Right lobe of liver (tissue), 6 donors: ENCODE measurements around the gene UGT1A8. TPM values are rescaled to one million over a fixed set of nuclear protein-coding genes. Genes with fewer than 3 reads are reported as not detected.

ENCODE experiments used
- ATAC-seq, 4 donors: fragments of 200-7000 bp; cut with Tn5 transposase; one replicate each; pipeline ENCODE4 v1.9.1; 2020; ENCODE audit warnings: mild to moderate bottlenecking in 4 of 4, moderate library complexity in 4 of 4
- DNase-seq, 3 donors: peaks; one replicate each; pipeline ENCODE4 v3.0.0-alpha.2; 2020
- H3K27ac ChIP-seq, 3 donors: fragments of 200-600 bp; one replicate each; pipeline ENCODE4 v1.8.0; 2022
- H3K27me3 ChIP-seq, 2 donors: fragments of 200-600 bp; one replicate each; pipeline ENCODE4 v1.8.0; 2022
- H3K36me3 ChIP-seq, 4 donors: fragments of 200-600 bp; sonication (generic) in 1 of 4; one replicate each; pipeline versions ENCODE4 v1.5.1 to v1.8.0; 2017 to 2022; ENCODE audit warnings: control low read depth in 1 of 4
- H3K4me1 ChIP-seq, 4 donors: fragments of 200-600 bp; sonication (generic) in 1 of 4; one replicate each; pipeline versions ENCODE4 v1.5.1 to v1.8.0; 2017 to 2022; ENCODE audit warnings: control low read depth in 1 of 4
- H3K4me3 ChIP-seq, 3 donors: fragments of 200-600 bp; one replicate each; pipeline ENCODE4 v1.8.0; 2022
- H3K9me3 ChIP-seq, 4 donors: fragments of 200-600 bp; sonication (generic) in 1 of 4; one replicate each; pipeline versions ENCODE4 v1.5.1 to v1.8.0; 2017 to 2022; ENCODE audit warnings: control low read depth in 1 of 4
- POLR2A ChIP-seq: fragments of 450-650 bp; IDR thresholded peaks from one replicate; pipeline ENCODE4 v1.6.1; 2017; ENCODE audit warnings: antibody characterized with exemption, mild to moderate bottlenecking
- WGBS: methylation state at CpG from one replicate; pipeline ENCODE4 v1.1.6; 2018; ENCODE audit warnings: low coverage, low lambda C conversion rate; ENCODE audit not compliant: insufficient coverage; ENCODE audit errors: missing lambda C conversion rate; 5-methylcytosine and 5-hydroxymethylcytosine counted together
- intact Hi-C, 2 donors: fragments of 100-400 bp; cut with DNase I; formaldehyde crosslinking; loops; one replicate each; pipeline versions ENCODE4 v1.11.2 to v1.14.1; 2022
- total RNA-seq, 6 experiments: library from RNA; depleted of rRNA in 2 of 6; stranded (reverse); fragments of >200 nt in 2 of 6; fragmentation: NEBNext Ultra II Directional in 3 of 6; extraction: Animal tissue kit (Norgen Biotek cat#: 25700) in 3 of 6; gene quantifications; one replicate each; pipeline versions ENCODE4 v1.1.0 to v1.2.4, GENCODE V29; 2016 to 2023
- TF ChIP-seq, protein P1 (sequence below), 4 donors: fragments of 200-600 bp in 3 of 4; fragments of 450-650 bp in 1 of 4; IDR thresholded peaks; one replicate each; pipeline versions ENCODE4 v1.5.1 to v1.8.0; 2016 to 2022; ENCODE audit warnings: antibody characterized with exemption in 4 of 4, mild to moderate bottlenecking in 2 of 4
- donor health status: DM: no; HTN: yes; CAD: no.
- donor health status: DM: no; HTN: no; CAD: no.
- donor health status: DM: no; HTN: no; CAD: no.
- donor health status: DM: no; HTN: yes; CAD: no.
- donor health status: DM: no; HTN: yes; CAD: no.

The UGT1A8 gene
- total RNA-seq, 6 experiments from 2014 or later: 0.51 to 3.8 (median 1.7) TPM

- Histone ChIP-seq H3K27me3 (no peaks in the 10 kb centered on the region), H3K27ac (no peak overlapping the region), H3K9me3 (no peaks in the 10 kb centered on the region), H3K4me3 (no peak overlapping the region), H3K4me1 (no peaks in the 10 kb centered on the region), H3K36me3 (no peaks in the 10 kb centered on the region)
- ATAC-seq (no peak), DNase-seq (no peak)
- intact Hi-C loops: no loop called here
- whole genome bisulfite sequencing: 81% methylated on average over 3 of the region's 18 CpGs
- TF ChIP-seq POLR2A: no peak
- TF ChIP-seq, protein P1, sequence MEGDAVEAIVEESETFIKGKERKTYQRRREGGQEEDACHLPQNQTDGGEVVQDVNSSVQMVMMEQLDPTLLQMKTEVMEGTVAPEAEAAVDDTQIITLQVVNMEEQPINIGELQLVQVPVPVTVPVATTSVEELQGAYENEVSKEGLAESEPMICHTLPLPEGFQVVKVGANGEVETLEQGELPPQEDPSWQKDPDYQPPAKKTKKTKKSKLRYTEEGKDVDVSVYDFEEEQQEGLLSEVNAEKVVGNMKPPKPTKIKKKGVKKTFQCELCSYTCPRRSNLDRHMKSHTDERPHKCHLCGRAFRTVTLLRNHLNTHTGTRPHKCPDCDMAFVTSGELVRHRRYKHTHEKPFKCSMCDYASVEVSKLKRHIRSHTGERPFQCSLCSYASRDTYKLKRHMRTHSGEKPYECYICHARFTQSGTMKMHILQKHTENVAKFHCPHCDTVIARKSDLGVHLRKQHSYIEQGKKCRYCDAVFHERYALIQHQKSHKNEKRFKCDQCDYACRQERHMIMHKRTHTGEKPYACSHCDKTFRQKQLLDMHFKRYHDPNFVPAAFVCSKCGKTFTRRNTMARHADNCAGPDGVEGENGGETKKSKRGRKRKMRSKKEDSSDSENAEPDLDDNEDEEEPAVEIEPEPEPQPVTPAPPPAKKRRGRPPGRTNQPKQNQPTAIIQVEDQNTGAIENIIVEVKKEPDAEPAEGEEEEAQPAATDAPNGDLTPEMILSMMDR (IDR thresholded peaks at IDR 0.05): no peak
Observed at GRCh38 chr2:233793465-233794127, 176.2 kb downstream of the UGT1A8 start.

DNA sequence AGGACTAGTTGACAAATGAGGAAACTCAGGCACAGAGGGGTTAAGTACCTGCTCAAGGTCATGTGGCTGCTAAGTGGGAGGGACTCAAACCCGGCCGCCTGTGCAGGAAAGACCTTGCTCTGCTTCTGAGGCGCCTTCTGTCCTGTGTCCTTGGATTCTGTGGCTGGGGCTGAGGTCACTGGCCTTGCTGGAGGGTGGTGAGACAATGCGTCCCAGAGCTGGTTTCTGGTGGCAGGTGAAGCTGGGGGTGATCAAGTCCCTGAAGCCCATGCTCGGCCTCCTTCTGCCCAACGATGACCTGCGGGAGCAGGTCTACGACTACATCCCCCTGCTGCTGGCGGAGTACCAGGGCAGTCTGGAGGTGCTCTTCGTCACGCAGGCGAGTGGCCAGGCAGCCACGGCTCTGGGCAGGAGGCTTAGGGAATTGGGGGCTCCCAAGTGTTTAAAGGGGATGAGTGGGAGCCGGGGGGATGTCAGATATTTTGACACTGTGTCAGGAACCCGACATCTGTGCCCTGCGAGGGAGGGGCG lies 176.8 kb downstream of the UGT1A8 start:
- ATAC-seq: no peak
- 92% methylated on average over 4 of the region's 17 CpGs for WGBS
- intact Hi-C loops: no loop called here
- Histone ChIP-seq H3K4me1 (no peaks in the 10 kb centered on the region), H3K9me3 (no peaks in the 10 kb centered on the region), H3K36me3 (no peaks in the 10 kb centered on the region), H3K27ac (no peak overlapping the region), H3K27me3 (no peaks in the 10 kb centered on the region), H3K4me3 (no peak overlapping the region)
- TF ChIP-seq, protein P1 (IDR thresholded peaks at IDR 0.05): no peak
- no peak for TF ChIP-seq POLR2A
- no peak for DNase-seq

DNA sequence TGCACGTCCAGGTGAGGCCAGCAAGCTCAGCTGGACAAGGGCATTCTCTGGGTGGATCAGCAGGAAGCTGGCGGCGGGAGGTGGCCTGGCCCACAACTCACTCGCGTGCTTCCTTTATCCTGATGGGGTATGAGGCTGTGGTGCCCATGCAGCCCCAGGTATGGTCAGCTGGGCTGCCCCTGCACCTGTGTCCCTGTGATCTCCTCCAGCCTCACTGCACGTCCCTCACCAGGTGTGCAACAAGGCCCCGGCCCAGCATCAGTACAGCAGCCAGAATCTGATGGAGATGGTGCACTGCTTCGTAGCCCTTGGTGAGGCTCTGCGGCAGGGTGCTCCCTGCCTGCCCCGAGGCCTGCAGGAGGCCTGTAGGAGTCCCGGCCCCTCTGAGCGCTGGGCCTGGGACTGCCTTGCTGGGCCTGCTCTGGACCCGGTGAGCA lies 178.3 kb downstream of the UGT1A8 start:
- TF ChIP-seq, protein P1 (IDR thresholded peaks at IDR 0.05): no peak
- TF ChIP-seq POLR2A: no peak
- intact Hi-C loops: no loop called here
- H3K4me1 ChIP-seq: no peaks in the 10 kb centered on the region
- 94% methylated on average over 5 of the region's 13 CpGs for WGBS
- H3K4me3 ChIP-seq: no peak overlapping the region
- ATAC-seq: no peak
- no peaks in the 10 kb centered on the region for H3K27me3 ChIP-seq
- H3K27ac ChIP-seq: no peak overlapping the region
- no peaks in the 10 kb centered on the region for H3K9me3 ChIP-seq
- no peak for DNase-seq
- H3K36me3 ChIP-seq: no peaks in the 10 kb centered on the region

- no peak overlapping the region for H3K4me3 ChIP-seq
- H3K27me3 ChIP-seq: no peaks in the 10 kb centered on the region
- WGBS: 91% methylated on average over 8 of the region's 9 CpGs
- no peak overlapping the region for H3K27ac ChIP-seq
- no peaks in the 10 kb centered on the region for H3K4me1 ChIP-seq
- no peaks in the 10 kb centered on the region for H3K9me3 ChIP-seq
- H3K36me3 ChIP-seq: no peaks in the 10 kb centered on the region
- ATAC-seq: no peak
- intact Hi-C loops: no loop called here
- no peak for DNase-seq
- TF ChIP-seq, protein P1 (IDR thresholded peaks at IDR 0.05): no peak
- no peak for TF ChIP-seq POLR2A
Observed at GRCh38 chr2:233796254-233796653, 178.8 kb downstream of the UGT1A8 start.
